ENCODE measurements around the gene RAPGEF4. TPM values are rescaled to one million over a fixed set of nuclear protein-coding genes. Genes with fewer than 3 reads are reported as not detected.

The RAPGEF4 gene
- total and polyA plus RNA-seq, 2 of the 8 experiments (the other 6 are each of a cell fraction or from before 2014, with no cell fraction given) = 1.2 to 2.6 TPM

DNA sequence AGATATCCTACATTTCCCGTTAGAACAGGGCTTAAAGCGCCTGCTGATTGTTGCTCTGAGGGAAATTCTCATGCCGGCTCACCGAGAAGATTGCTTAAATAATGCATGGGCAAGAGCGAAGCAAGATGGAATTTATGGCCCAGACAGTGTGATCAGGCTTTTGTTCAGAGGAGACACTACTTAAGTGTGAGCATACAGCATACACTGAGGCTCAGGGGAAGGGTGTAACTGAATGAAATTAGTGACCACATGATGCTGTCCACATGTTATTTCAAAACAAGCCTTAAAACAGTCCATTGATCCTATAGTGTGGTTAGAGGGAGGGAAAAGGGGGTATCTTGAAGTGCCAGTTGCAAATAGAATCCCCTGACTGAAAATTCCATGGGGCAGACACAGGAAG, 125.5 kb downstream of the RAPGEF4 start:
- no peak overlapping the region for H3K14ac ChIP-seq (ENCODE audit: insufficient read length)
- H4K20me1 ChIP-seq (replicated peaks in 1 of 2; ENCODE audit: control insufficient read depth in 1 of 2, insufficient read depth in 2 of 2, low read length in 2 of 2) = no peaks in the 10 kb centered on the region
- no peak overlapping the region for H3K9ac ChIP-seq (replicated peaks in 1 of 4; ENCODE audit: extremely low read depth in 1 of 4, low read depth in 3 of 4, low read length in 3 of 4)
- H4K91ac ChIP-seq (replicated peaks; ENCODE audit: insufficient read length, low read length) = no peak overlapping the region
- H3K27me3 ChIP-seq (replicated peaks in 1 of 4; ENCODE audit: control insufficient read depth in 3 of 4, extremely low read depth in 1 of 4, insufficient read depth in 3 of 4, low read length in 3 of 4) = no peaks in the 10 kb centered on the region
- no peak overlapping the region for H3K4ac ChIP-seq (replicated peaks; ENCODE audit: insufficient read length, low read depth, low read length)
- H2BK20ac ChIP-seq (ENCODE audit: low read length) = no peak overlapping the region
- no peak overlapping the region for H4K8ac ChIP-seq (ENCODE audit: extremely low read depth, insufficient read depth, low read length)
- no peak overlapping the region for H2BK12ac ChIP-seq (ENCODE audit: low read depth, low read length)
- H3K79me2 ChIP-seq (ENCODE audit: control insufficient read depth in 1 of 2, insufficient read depth in 2 of 2, low read length in 2 of 2) = no peaks in the 10 kb centered on the region
- WGBS, 2 experiments (ENCODE audit: extremely low coverage in 1 of 2, insufficient coverage in 1 of 2, insufficient read length in 1 of 2, insufficient replicate concordance in 2 of 2, low coverage in 1 of 2, low lambda C conversion rate in 2 of 2, missing lambda C conversion rate in 1 of 2) = 87% methylated on average over 5 of the region's 5 CpGs; no CpG with 5 or more reads in 1 of the 2 experiments
- no peak overlapping the region for H3K4me2 ChIP-seq (ENCODE audit: insufficient read depth in 1 of 2, low read depth in 2 of 2, low read length in 2 of 2)
- H3K27ac ChIP-seq (ENCODE audit: low read depth, low read length) = no peak overlapping the region
- no peaks in the 10 kb centered on the region for H3K9me3 ChIP-seq (ENCODE audit: insufficient read depth in 2 of 2, low read depth in 1 of 2, low read length in 1 of 2)
- H3K36me3 ChIP-seq (ENCODE audit: control insufficient read depth in 2 of 4, insufficient read depth in 4 of 4, low read length in 3 of 4) = no peaks in the 10 kb centered on the region
- POLR2A ChIA-PET (ENCODE audit: partially characterized antibody) = no interaction called here
- no peak overlapping the region for H4K5ac ChIP-seq (ENCODE audit: insufficient read length, low read depth, low read length)
- no peak overlapping the region for H3K23ac ChIP-seq (ENCODE audit: insufficient read length)
- CTCF ChIA-PET (ENCODE audit: partially characterized antibody) = interaction anchor here (12.2 kb wide), 1 partner anchor 70 kb away, joined by 139 read pairs; no protein-coding TSS in a partner anchor
- no peak overlapping the region for H3K56ac ChIP-seq (replicated peaks; ENCODE audit: insufficient read length, low read depth, low read length)
- H2BK120ac ChIP-seq (replicated peaks; ENCODE audit: low read depth, low read length) = no peak overlapping the region
- no peaks in the 10 kb centered on the region for H3K4me1 ChIP-seq (replicated peaks in 1 of 4; ENCODE audit: control insufficient read depth in 3 of 4, insufficient read depth in 4 of 4, low read length in 3 of 4)
- H3K4me3 ChIP-seq (ENCODE audit: extremely low read depth in 1 of 4, insufficient read depth in 2 of 4, low read depth in 3 of 4, low read length in 4 of 4) = no peak overlapping the region
- no peaks in the 10 kb centered on the region for H3K79me1 ChIP-seq (ENCODE audit: low read depth, low read length)
- H2AK5ac ChIP-seq (ENCODE audit: low read depth, low read length) = no peak overlapping the region
- no peak for DNase-seq (ENCODE audit: low read depth in 1 of 2, low spot score in 2 of 2)
- H2AFZ ChIP-seq (ENCODE audit: low read length) = no peak overlapping the region
- no peak overlapping the region for H2BK5ac ChIP-seq (ENCODE audit: low read depth, low read length)
- H2BK15ac ChIP-seq (ENCODE audit: low read length) = no peak overlapping the region
- FAIRE-seq = no peak
- no peaks in the 10 kb centered on the region for H3K23me2 ChIP-seq (ENCODE audit: low read depth, low read length)
- TF ChIP-seq SP2 (IDR thresholded peaks at IDR 0.05; ENCODE audit: low read length) (no peak), SIN3A (conservative IDR thresholded peaks at IDR 0.05 in 1 of 2, IDR thresholded peaks at IDR 0.05 in 1 of 2; ENCODE audit: low read depth in 1 of 2, low read length in 2 of 2) (no peak), NANOG (IDR thresholded peaks at IDR 0.05; ENCODE audit: insufficient read depth, low read depth, low read length, poor library complexity, severe bottlenecking) (no peak), RFX5 (IDR thresholded peaks at IDR 0.05; ENCODE audit: borderline replicate concordance, low read depth, low read length) (no peak), CBX8 (IDR thresholded peaks at IDR 0.05; ENCODE audit: borderline replicate concordance, low read depth, low read length) (no peak)
- TF ChIP-seq, protein P1, sequence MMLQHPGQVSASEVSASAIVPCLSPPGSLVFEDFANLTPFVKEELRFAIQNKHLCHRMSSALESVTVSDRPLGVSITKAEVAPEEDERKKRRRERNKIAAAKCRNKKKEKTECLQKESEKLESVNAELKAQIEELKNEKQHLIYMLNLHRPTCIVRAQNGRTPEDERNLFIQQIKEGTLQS (IDR thresholded peaks at IDR 0.05; ENCODE audit: insufficient read depth, low read depth, low read length) = no peak
- H3K18ac ChIP-seq (ENCODE audit: extremely low read depth, low read length) = no peak overlapping the region

Data from H1 (cell line).